HepG2 (cell line): ENCODE results near the gene EEF1AKMT4. TPM values are rescaled to one million over a fixed set of nuclear protein-coding genes. Genes with fewer than 3 reads are reported as not detected.

ENCODE experiments used
- ARNT2 ChIP-seq: sonication (generic); formaldehyde crosslinking; IDR thresholded peaks from 2 replicates; pipeline ENCODE4 v1.8.0; 2022; ENCODE audit warnings: mild to moderate bottlenecking, low read depth, missing genetic modification reagents, moderate library complexity
- ASH2L ChIP-seq: fragments of 300-600, 200-600 bp; sonication (generic); IDR thresholded peaks from 2 replicates; pipeline ENCODE4 v1.7.0; 2017; ENCODE audit warnings: low read depth, mild to moderate bottlenecking, moderate library complexity, mixed read lengths, low read length; ENCODE audit not compliant: insufficient read length
- BCL3 ChIP-seq: sonication (generic); formaldehyde crosslinking; IDR thresholded peaks from 2 replicates; pipeline ENCODE4 v1.5.1; 2020; ENCODE audit warnings: mild to moderate bottlenecking, missing genetic modification reagents, moderate library complexity
- BRD4 ChIP-seq: sonication (generic); formaldehyde crosslinking; IDR thresholded peaks from 2 replicates; pipeline ENCODE4 v1.4.0; 2020; ENCODE audit warnings: missing genetic modification reagents
- CREBL2 ChIP-seq: sonication (generic); formaldehyde crosslinking; IDR thresholded peaks from 2 replicates; pipeline ENCODE4 v1.8.1; 2023; ENCODE audit warnings: missing genetic modification reagents, mild to moderate bottlenecking, borderline replicate concordance
- DR1 ChIP-seq: sonication (generic); formaldehyde crosslinking; IDR thresholded peaks from 2 replicates; pipeline ENCODE4 v1.8.0; 2021; ENCODE audit warnings: mild to moderate bottlenecking, missing genetic modification reagents, inconsistent platforms
- GATAD2A ChIP-seq: IDR thresholded peaks from 2 replicates; pipeline ENCODE4 v1.6.1; 2016
- GMEB2 ChIP-seq: IDR thresholded peaks from 2 replicates; pipeline ENCODE4 v1.6.1; 2016; ENCODE audit warnings: missing biosample characterization, missing genetic modification reagents, low read depth
- HMG20B ChIP-seq: conservative IDR thresholded peaks from 2 replicates; pipeline ENCODE4 v1.6.1; 2016; ENCODE audit warnings: missing genetic modification reagents, missing compliant biosample characterization
- HOXD1 ChIP-seq: sonication (generic); formaldehyde crosslinking; IDR thresholded peaks from 2 replicates; pipeline ENCODE4 v1.5.0; 2020; ENCODE audit warnings: missing genetic modification reagents
- JUND ChIP-seq: sonication (generic); formaldehyde crosslinking; IDR thresholded peaks from 2 replicates; pipeline ENCODE4 v1.8.0; 2022; ENCODE audit warnings: mild to moderate bottlenecking, missing genetic modification reagents
- NONO ChIP-seq, 2 experiments: fragments of 450-650 bp in 1 of 2; sonication (generic) in 1 of 2; formaldehyde crosslinking in 1 of 2; IDR thresholded peaks in 1 of 2; conservative IDR thresholded peaks in 1 of 2; 2 replicates each; pipeline versions ENCODE4 v1.6.1 to v1.8.0; 2017 to 2022; ENCODE audit warnings: mild to moderate bottlenecking in 1 of 2, missing genetic modification reagents in 1 of 2, moderate library complexity in 1 of 2
- PREB ChIP-seq: sonication (generic); formaldehyde crosslinking; IDR thresholded peaks from 2 replicates; pipeline ENCODE4 v1.4.0; 2020; ENCODE audit warnings: missing genetic modification reagents
- RBFOX2 ChIP-seq: fragments of 200-400 bp; formaldehyde crosslinking; IDR thresholded peaks from 2 replicates; pipeline ENCODE4 v1.6.1; 2017; ENCODE audit warnings: low read depth, mild to moderate bottlenecking, low read length
- ZFP90 ChIP-seq: sonication (generic); formaldehyde crosslinking; IDR thresholded peaks from 2 replicates; pipeline ENCODE4 v1.8.0; 2022; ENCODE audit warnings: missing genetic modification reagents, mild to moderate bottlenecking, inconsistent platforms, borderline replicate concordance
- ZFY ChIP-seq: sonication (generic); formaldehyde crosslinking; IDR thresholded peaks from 2 replicates; pipeline ENCODE4 v1.4.0; 2020; ENCODE audit warnings: missing genetic modification reagents
- ZNF280B ChIP-seq: sonication (generic); formaldehyde crosslinking; IDR thresholded peaks from 2 replicates; pipeline ENCODE4 v1.5.0; 2020; ENCODE audit warnings: missing genetic modification reagents, mild to moderate bottlenecking, borderline replicate concordance
- ZNF34 ChIP-seq: sonication (generic); formaldehyde crosslinking; IDR thresholded peaks from 2 replicates; pipeline ENCODE4 v1.4.0; 2020; ENCODE audit warnings: mild to moderate bottlenecking, missing genetic modification reagents, borderline replicate concordance
- ZNF350 ChIP-seq: sonication (generic); formaldehyde crosslinking; IDR thresholded peaks from 2 replicates; pipeline ENCODE4 v1.4.0; 2020; ENCODE audit warnings: mild to moderate bottlenecking, low read depth, missing genetic modification reagents, borderline replicate concordance
- ZNF484 ChIP-seq: sonication (generic); formaldehyde crosslinking; IDR thresholded peaks from 2 replicates; pipeline ENCODE4 v1.5.1; 2020; ENCODE audit warnings: mild to moderate bottlenecking, low read depth, missing genetic modification reagents, borderline replicate concordance
- ZNF546 ChIP-seq: sonication (generic); formaldehyde crosslinking; conservative IDR thresholded peaks from 2 replicates; pipeline ENCODE4 v1.8.1; 2023; ENCODE audit warnings: mild to moderate bottlenecking, missing genetic modification reagents
- ZNF780A ChIP-seq: sonication (generic); formaldehyde crosslinking; IDR thresholded peaks from 2 replicates; pipeline ENCODE4 v1.8.0; 2022; ENCODE audit warnings: mild to moderate bottlenecking, missing genetic modification reagents, moderate library complexity
- ZNF790 ChIP-seq: sonication (generic); formaldehyde crosslinking; IDR thresholded peaks from 2 replicates; pipeline ENCODE4 v1.8.0; 2022; ENCODE audit warnings: missing genetic modification reagents, mild to moderate bottlenecking, borderline replicate concordance
- polyA plus RNA-seq, 8 experiments: library from polyadenylated mRNA; depleted of rRNA in 3 of 8; stranded (reverse) in 7 of 8; unstranded in 1 of 8; fragments of >200 nt; fragmentation: Illumina TruSeq in 4 of 8; extraction: Trizol in 4 of 8; gene quantifications; 2 replicates each; pipeline versions ENCODE4 v1.2.1 to v1.2.3, GENCODE V29; 2011 to 2016; ENCODE audit warnings: low read depth in 4 of 8, missing spikeins in 1 of 8, mixed read lengths in 1 of 8; ENCODE audit not compliant: insufficient read depth in 1 of 8
- total RNA-seq, 5 experiments: library from RNA; depleted of rRNA; stranded (reverse); fragments of >200 nt; fragmentation: Illumina TruSeq; extraction: Trizol; gene quantifications; 2 replicates each; pipeline ENCODE4 v1.2.3, GENCODE V29; 2016; ENCODE audit warnings: low read depth in 1 of 5

The EEF1AKMT4 gene
- total and polyA plus RNA-seq, 2 of the 13 experiments (the other 11 are each of a cell fraction or from before 2014, with no cell fraction given), result 13.1 to 15.8 TPM

GRCh38 chr3:184249412-184250166, at the start of gene EEF1AKMT4 (continued):
- TF ChIP-seq ZNF34 (CRISPR knock-in tag) (0 out of 2 replicates have a peak, but pooled peaks have one; percentile 10), ZNF780A (no peak), HMG20B (0 out of 2 replicates have a peak, but pooled peaks have one; percentile 31), BCL3 (no peak), ZNF790 (CRISPR knock-in tag) (no peak), DR1 (CRISPR knock-in tag) (peak; percentile 56; the same call in 1 of the 2 replicates), GMEB2 (no peak), ZNF546 (0 out of 2 replicates have a peak, but pooled peaks have one; percentile 55), NONO (IDR thresholded peaks at IDR 0.05) (no peak), NONO (CRISPR knock-in tag; conservative IDR thresholded peaks at IDR 0.05) (no peak), ZFP90 (peak; percentile 88), ZNF484 (CRISPR knock-in tag) (no peak), ZNF280B (CRISPR knock-in tag) (no peak), JUND (no peak), HOXD1 (CRISPR knock-in tag) (no peak), CREBL2 (CRISPR knock-in tag) (no peak), PREB (no peak), ARNT2 (CRISPR knock-in tag) (peak; percentile 36; the same call in 1 of the 2 replicates), BRD4 (peak; percentile 57; the same call in 1 of the 2 replicates), ZNF350 (CRISPR knock-in tag) (peak; percentile 7; the same call in 1 of the 2 replicates), ASH2L (peak; percentile 28), ZFY (CRISPR knock-in tag) (peak; percentile 94), GATAD2A (CRISPR knock-in tag) (peak; percentile 20; the same call in 1 of the 2 replicates), RBFOX2 (peak; percentile 61)
